SK-N-SH (cell line): ENCODE results near the gene ENHO. TPM values are rescaled to one million over a fixed set of nuclear protein-coding genes. Genes with fewer than 3 reads are reported as not detected.

Experiments
- CTCF ChIA-PET: fragments of 300-600, 350-600 bp; formaldehyde crosslinking; extraction: SDS; loops from one replicate; lab custom pipeline; 2021; lab: Yijun Ruan, JAX
- POLR2A ChIA-PET: fragments of 350-600 bp; sonication (Branson Sonifier 250); formaldehyde crosslinking; extraction: SDS; loops from one replicate; lab custom pipeline; 2020; ENCODE audit warnings: antibody characterized with exemption, inconsistent platforms; lab: Yijun Ruan, JAX
- DNase-seq: peaks from one replicate; pipeline ENCODE4 v3.0.0; 2012
- H2AFZ ChIP-seq: fragments of 200-600 bp; sonication (generic); 2 replicates; pipeline ENCODE4 v1.8.1; 2016; ENCODE audit warnings: antibody characterized with exemption, mild to moderate bottlenecking, low read depth
- H3F3A ChIP-seq: fragments of 200-600 bp; sonication (generic); replicated peaks from 2 replicates; pipeline ENCODE3; 2016; ENCODE audit warnings: antibody characterized with exemption, mild to moderate bottlenecking; ENCODE audit not compliant: insufficient read depth
- H3K27ac ChIP-seq, 2 experiments: fragments of 200-500 bp in 1 of 2; fragments of 200-600 bp in 1 of 2; sonication (Bioruptor generic) in 1 of 2; sonication (generic), shearing (Covaris generic) in 1 of 2; 2 replicates each; pipeline versions ENCODE4 v1.5.1 to v1.6.1; 2014 to 2016; ENCODE audit warnings: low read depth in 2 of 2, inconsistent platforms in 1 of 2, low read length in 1 of 2, mild to moderate bottlenecking in 1 of 2, mixed read lengths in 1 of 2
- H3K27me3 ChIP-seq: fragments of 200-600 bp; sonication (generic), shearing (Covaris generic); 2 replicates; pipeline ENCODE4 v1.6.1; 2016; ENCODE audit warnings: mixed run types; ENCODE audit not compliant: insufficient read depth
- H3K36me3 ChIP-seq, 2 experiments: fragments of 200-500 bp in 1 of 2; fragments of 200-600 bp in 1 of 2; sonication (Bioruptor generic) in 1 of 2; sonication (generic) in 1 of 2; replicated peaks in 1 of 2; 2 replicates each; pipeline versions ENCODE3 to v1.5.1; 2014 to 2016; ENCODE audit warnings: low read length in 1 of 2, mild to moderate bottlenecking in 1 of 2; ENCODE audit not compliant: insufficient read depth in 2 of 2, control insufficient read depth in 1 of 2
- H3K4me1 ChIP-seq, 2 experiments: fragments of 200-500 bp in 1 of 2; fragments of 200-600 bp in 1 of 2; sonication (Bioruptor generic) in 1 of 2; sonication (generic), shearing (Covaris generic) in 1 of 2; 2 replicates each; pipeline versions ENCODE4 v1.5.1 to v1.6.1; 2014 to 2016; ENCODE audit warnings: low read depth in 1 of 2, low read length in 1 of 2, mixed run types in 1 of 2; ENCODE audit not compliant: insufficient read depth in 2 of 2, control insufficient read depth in 1 of 2
- H3K4me2 ChIP-seq: fragments of 200-600 bp; sonication (generic), shearing (Covaris generic); 2 replicates; pipeline ENCODE4 v1.6.1; 2017; ENCODE audit warnings: mixed run types
- H3K4me3 ChIP-seq, 2 experiments: fragments of 200-500 bp in 1 of 2; fragments of 200-600 bp in 1 of 2; sonication (Bioruptor generic) in 1 of 2; sonication (generic), shearing (Covaris generic) in 1 of 2; 2 replicates each; pipeline versions ENCODE4 v1.5.1 to v1.8.1; 2014 to 2016; ENCODE audit warnings: low read depth in 2 of 2, inconsistent platforms in 1 of 2, low read length in 1 of 2, mild to moderate bottlenecking in 1 of 2, mixed read lengths in 1 of 2, moderate library complexity in 1 of 2
- H3K79me2 ChIP-seq: fragments of 200-600 bp; sonication (generic); 2 replicates; pipeline ENCODE4 v1.8.1; 2017; ENCODE audit warnings: mild to moderate bottlenecking; ENCODE audit not compliant: insufficient read depth
- H3K9ac ChIP-seq: fragments of 200-600 bp; sonication (generic); 2 replicates; pipeline ENCODE4 v1.6.1; 2017; ENCODE audit warnings: mixed run types
- H3K9me2 ChIP-seq: fragments of 200-600 bp; sonication (generic); 2 replicates; pipeline ENCODE4 v1.6.1; 2017; ENCODE audit warnings: mixed run types
- H3K9me3 ChIP-seq: fragments of 200-600 bp; sonication (generic); 2 replicates; pipeline ENCODE4 v1.6.1; 2017; ENCODE audit warnings: mixed run types, mild to moderate bottlenecking, moderate library complexity
- H4K20me1 ChIP-seq: fragments of 200-600 bp; sonication (generic); 2 replicates; pipeline ENCODE4 v1.6.1; 2017; ENCODE audit warnings: mild to moderate bottlenecking, mixed run types; ENCODE audit not compliant: insufficient read depth
- CHD2 ChIP-seq: fragments of 150-350 bp; IDR thresholded peaks from 2 replicates; pipeline ENCODE4 v1.6.1; 2018; ENCODE audit warnings: low read length; ENCODE audit not compliant: partially characterized antibody
- ELF1 ChIP-seq: IDR thresholded peaks from 2 replicates; pipeline ENCODE4 v1.4.0; 2012
- EP300 ChIP-seq, 2 experiments: IDR thresholded peaks; 2 replicates each; pipeline versions ENCODE4 v1.4.0 to v1.6.1; 2012; ENCODE audit warnings: borderline replicate concordance in 1 of 2, low read depth in 1 of 2, low read length in 1 of 2
- EZH2phosphoT487 ChIP-seq: fragments of 200-600 bp; sonication (generic); IDR thresholded peaks from 2 replicates; pipeline ENCODE4 v1.6.1; 2017; ENCODE audit warnings: low read depth, mixed run types, mild to moderate bottlenecking, antibody characterized with exemption, moderate library complexity, borderline replicate concordance
- FOSL2 ChIP-seq: IDR thresholded peaks from 2 replicates; pipeline ENCODE4 v1.4.0; 2012; ENCODE audit warnings: low read depth, mild to moderate bottlenecking, moderate library complexity, borderline replicate concordance
- FOXJ3 ChIP-seq: sonication (generic); formaldehyde crosslinking; IDR thresholded peaks from 2 replicates; pipeline ENCODE4 v1.5.1; 2020; ENCODE audit warnings: mild to moderate bottlenecking, missing genetic modification reagents
- FOXM1 ChIP-seq: IDR thresholded peaks from 2 replicates; pipeline ENCODE4 v1.4.0; 2012; ENCODE audit warnings: low read depth, mild to moderate bottlenecking
- MAX ChIP-seq: IDR thresholded peaks from 2 replicates; pipeline ENCODE4 v1.4.0; 2012; ENCODE audit warnings: low read depth
- MXI1 ChIP-seq: IDR thresholded peaks from 2 replicates; pipeline ENCODE4 v1.6.1; 2012; ENCODE audit warnings: mild to moderate bottlenecking, low read depth, low read length, improper control_type of control experiment
- PBX3 ChIP-seq: IDR thresholded peaks from 2 replicates; pipeline ENCODE4; 2012
- POLR2AphosphoS5 ChIP-seq: IDR thresholded peaks from 2 replicates; pipeline ENCODE4 v1.6.1; 2012; ENCODE audit warnings: low read depth, low read length
- RCOR1 ChIP-seq: fragments of 150-350 bp; IDR thresholded peaks from 2 replicates; pipeline ENCODE4 v1.6.1; 2017; ENCODE audit warnings: antibody characterized with exemption, low read length
- RFX5 ChIP-seq: IDR thresholded peaks from 2 replicates; pipeline ENCODE4 v1.6.1; 2012; ENCODE audit warnings: mild to moderate bottlenecking, improper control_type of control experiment, low read length
- RXRA ChIP-seq: IDR thresholded peaks from 2 replicates; pipeline ENCODE4 v1.4.0; 2012; ENCODE audit warnings: low read depth, mild to moderate bottlenecking, borderline replicate concordance
- SIN3A ChIP-seq: IDR thresholded peaks from 2 replicates; pipeline ENCODE4 v1.6.1; 2012; ENCODE audit warnings: low read depth, mild to moderate bottlenecking, low read length, moderate library complexity, borderline replicate concordance
- TAF1 ChIP-seq: IDR thresholded peaks from 2 replicates; pipeline ENCODE4 v1.6.1; 2012; ENCODE audit warnings: low read depth, mild to moderate bottlenecking, low read length, moderate library complexity, borderline replicate concordance
- TEAD4 ChIP-seq: IDR thresholded peaks from 2 replicates; pipeline ENCODE4 v1.4.0; 2012; ENCODE audit warnings: mild to moderate bottlenecking, borderline replicate concordance; ENCODE audit not compliant: insufficient read depth
- USF1 ChIP-seq: IDR thresholded peaks from 2 replicates; pipeline ENCODE4 v1.4.0; 2012; ENCODE audit warnings: low read depth, borderline replicate concordance
- YY1 ChIP-seq: IDR thresholded peaks from 2 replicates; pipeline ENCODE4 v1.4.0; 2012; ENCODE audit warnings: low read depth, mild to moderate bottlenecking
- WGBS: methylation state at CpG from one replicate; pipeline ENCODE4 v1.1.6; 2017; ENCODE audit warnings: low lambda C conversion rate; 5-methylcytosine and 5-hydroxymethylcytosine counted together
- polyA plus RNA-seq, 3 experiments: library from polyadenylated mRNA; depleted of rRNA; stranded (reverse); fragments of >200 nt; gene quantifications; 2 replicates each; pipeline ENCODE4 v1.2.3, GENCODE V29; 2012

ENHO gene
- polyA plus RNA-seq, 1 of the 3 experiments (the other 2 are of a cell fraction), result 1.5 TPM

- WGBS, result 17% methylated on average over 3 of the region's 3 CpGs
- Histone ChIP-seq H3K9me2 (no peaks in the 10 kb centered on the region), H3K9ac (no peak overlapping the region), H3K36me3 (no peaks in the 10 kb centered on the region), H3K27ac (no peak overlapping the region), H4K20me1 (no peaks in the 10 kb centered on the region), H3K4me3 (no peak overlapping the region), H3F3A (no peaks in the 10 kb centered on the region), H3K27me3 (no peaks in the 10 kb centered on the region; the same call in 1 of the 2 replicates), H3K4me1 (peaks cover 0 to 6% of the 10 kb centered on the region in 2 experiments; a peak in 1 of 4 replicates), H3K4me2 (no peak overlapping the region), H2AFZ (no peak overlapping the region), H3K79me2 (no peaks in the 10 kb centered on the region), H3K9me3 (no peaks in the 10 kb centered on the region)
- POLR2A ChIA-PET, result no interaction called here
- CTCF ChIA-PET, result interaction anchor here (0.6 to 13.3 kb wide), 8 partner anchors 10 to 135 kb away, joined by 3 to 103 read pairs (median 4); no protein-coding TSS in a partner anchor
- no peak for DNase-seq
- TF ChIP-seq EZH2phosphoT487, result no peak
- TF ChIP-seq POLR2AphosphoS5, result no peak
- TF ChIP-seq CHD2, result no peak
- no peak for TF ChIP-seq FOXM1
- no peak for TF ChIP-seq USF1
- TF ChIP-seq TAF1, result no peak
Measured at GRCh38 chr9:34490760-34491159, 32.0 kb downstream of the ENHO start.

GRCh38 chr9:34490360-34490759, 32.4 kb downstream of the ENHO start:
- Histone ChIP-seq H3K9ac (no peak overlapping the region), H3K79me2 (no peaks in the 10 kb centered on the region), H3K36me3 (no peaks in the 10 kb centered on the region), H3F3A (no peaks in the 10 kb centered on the region), H2AFZ (no peak overlapping the region), H3K27ac (no peak overlapping the region), H3K4me2 (no peak overlapping the region), H4K20me1 (no peaks in the 10 kb centered on the region), H3K4me3 (no peak overlapping the region), H3K4me1 (peaks cover 0 to 6% of the 10 kb centered on the region in 2 experiments; a peak in 1 of 4 replicates), H3K27me3 (no peaks in the 10 kb centered on the region; the same call in 1 of the 2 replicates), H3K9me2 (no peaks in the 10 kb centered on the region), H3K9me3 (no peaks in the 10 kb centered on the region)
- TF ChIP-seq MXI1 (no peak), TEAD4 (no peak), RCOR1 (no peak), FOXM1 (no peak), POLR2AphosphoS5 (no peak), FOSL2 (no peak), RFX5 (no peak), PBX3 (no peak), ELF1 (no peak), FOXJ3 (CRISPR knock-in tag) (no peak), TAF1 (no peak), YY1 (no peak), SIN3A (no peak), RXRA (no peak), EP300 (IDR thresholded peaks at IDR 0.05; ENCODE audit: borderline replicate concordance in 1 of 2, low read depth in 1 of 2, low read length in 1 of 2) (no peak), MAX (no peak)
- DNase-seq, result peak; percentile 34
- POLR2A ChIA-PET, result no interaction called here
- 75% methylated on average over 1 of the region's 1 CpG for WGBS
- CTCF ChIA-PET, result interaction anchor here (0.6 to 13.3 kb wide), 8 partner anchors 11 to 134 kb away, joined by 3 to 103 read pairs (median 3); no protein-coding TSS in a partner anchor
